GM18907 (cell line): ENCODE measurements around the gene OPA1.

ENCODE experiments used
- ATAC-seq: cut with Tn5 transposase; IDR thresholded peaks from one replicate; pipeline ENCODE4 v1.9.1; 2021; ENCODE audit warnings: mild to moderate bottlenecking, moderate library complexity; ENCODE audit not compliant: unreplicated experiment

Gene OPA1

GRCh38 chr3:193702967-193703366, 110.0 kb downstream of the OPA1 start:
- no peak for ATAC-seq

GRCh38 chr3:193704431-193704830, 111.4 kb downstream of the OPA1 start:
- ATAC-seq = no peak

GRCh38 chr3:193708270-193708669, 115.3 kb downstream of the OPA1 start:
- ATAC-seq = no peak

- ATAC-seq = no peak
These were observed 117.5 kb downstream of the OPA1 start for GRCh38 chr3:193710286-193711165.

GRCh38 chr3:193711166-193711485, 118.1 kb downstream of the OPA1 start:
- ATAC-seq = no peak

GRCh38 chr3:193711523-193711963, 118.5 kb downstream of the OPA1 start:
- ATAC-seq = no peak

- no peak for ATAC-seq
These were observed 119.1 kb downstream of the OPA1 start for GRCh38 chr3:193711964-193712598.

- no peak for ATAC-seq
These were observed 119.9 kb downstream of the OPA1 start for GRCh38 chr3:193712938-193713337.

- no peak for ATAC-seq
These were observed 121.6 kb downstream of the OPA1 start for GRCh38 chr3:193714523-193715137.

GRCh38 chr3:193716150-193716549, 123.1 kb downstream of the OPA1 start:
- no peak for ATAC-seq

- ATAC-seq = no peak
These were observed 126.7 kb downstream of the OPA1 start for GRCh38 chr3:193719735-193720134.

GRCh38 chr3:193720169-193720568, 127.2 kb downstream of the OPA1 start:
- no peak for ATAC-seq

- no peak for ATAC-seq
These were observed 129.6 kb downstream of the OPA1 start for GRCh38 chr3:193722566-193722965.

- ATAC-seq = no peak
These were observed 134.1 kb downstream of the OPA1 start for GRCh38 chr3:193727089-193727488.

- no peak for ATAC-seq
These were observed 135.6 kb downstream of the OPA1 start for GRCh38 chr3:193728429-193729087.

- ATAC-seq = no peak
These were observed 136.1 kb downstream of the OPA1 start for GRCh38 chr3:193729088-193729465.

- ATAC-seq = no peak
These were observed 136.6 kb downstream of the OPA1 start for GRCh38 chr3:193729601-193730000.

- ATAC-seq = no peak
These were observed 137.5 kb downstream of the OPA1 start for GRCh38 chr3:193730511-193730910.

GRCh38 chr3:193730976-193731375, 138.0 kb downstream of the OPA1 start:
- ATAC-seq = no peak

- ATAC-seq = no peak
These were observed 138.6 kb downstream of the OPA1 start for GRCh38 chr3:193731656-193732055.

GRCh38 chr3:193732391-193732790, 139.4 kb downstream of the OPA1 start:
- no peak for ATAC-seq
